WERI-Rb-1 (cell line): Measurements from ENCODE around the gene SLC12A6.
"Not testable (repeated sequence)": the region's sequence is repeated elsewhere in the genome, so short reads cannot be mapped to it uniquely, and the experiment has no call there.

Source experiments
- DNase-seq: peaks from one replicate; pipeline ENCODE4 v3.0.0-alpha.2; 2020
- H3K27ac ChIP-seq: fragments of 250-450 bp; sonication (Bioruptor Pico); 2 replicates; pipeline ENCODE4 v1.5.1; 2020; ENCODE audit warnings: mild to moderate bottlenecking, moderate library complexity
- H3K27me3 ChIP-seq: fragments of 250-450 bp; sonication (Bioruptor Pico); 2 replicates; pipeline ENCODE4 v1.5.1; 2021; ENCODE audit warnings: mild to moderate bottlenecking, low read depth, moderate library complexity; ENCODE audit not compliant: insufficient read depth, severe bottlenecking
- H3K36me3 ChIP-seq: fragments of 250-450 bp; sonication (Bioruptor Pico); 2 replicates; pipeline ENCODE4 v1.5.1; 2020; ENCODE audit warnings: mild to moderate bottlenecking, moderate library complexity
- H3K4me3 ChIP-seq: 2 replicates; pipeline ENCODE4 v1.5.1; 2011; ENCODE audit warnings: low read depth, mild to moderate bottlenecking, control low read depth, low read length
- H3K9me3 ChIP-seq: fragments of 250-450 bp; sonication (Bioruptor Pico); 2 replicates; pipeline ENCODE4 v1.5.1; 2021; ENCODE audit warnings: mild to moderate bottlenecking, moderate library complexity; ENCODE audit not compliant: severe bottlenecking
- TF ChIP-seq, protein P1 (sequence below): IDR thresholded peaks from 2 replicates; pipeline ENCODE4 v1.5.1; 2011; ENCODE audit warnings: low read depth, mild to moderate bottlenecking, control low read depth, inconsistent platforms, low read length

SLC12A6 gene

DNA sequence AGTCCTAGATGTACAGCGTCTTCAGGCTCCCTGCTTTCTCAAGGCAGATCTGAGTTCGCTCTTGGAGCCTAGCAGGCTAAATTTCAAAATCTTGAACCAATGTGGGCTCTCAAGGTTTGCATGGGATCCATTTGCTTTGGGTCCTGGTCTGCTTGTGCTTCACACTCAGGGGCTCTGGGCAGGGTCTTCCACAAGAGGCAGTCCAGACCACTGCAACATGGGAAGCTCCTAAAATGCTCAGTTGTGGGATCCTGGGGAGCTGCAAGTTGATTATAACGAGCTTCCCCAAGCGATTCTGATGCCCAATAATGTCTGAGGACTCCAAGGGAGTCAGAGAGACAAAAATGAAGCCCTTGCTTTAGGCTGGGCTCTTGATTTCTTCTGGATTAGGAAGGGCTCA is 12.2 kb upstream of the SLC12A6 start:
- H3K27me3 ChIP-seq, result no peaks in the 10 kb centered on the region
- H3K27ac ChIP-seq, result no peak overlapping the region
- no peak for DNase-seq
- TF ChIP-seq, protein P1, sequence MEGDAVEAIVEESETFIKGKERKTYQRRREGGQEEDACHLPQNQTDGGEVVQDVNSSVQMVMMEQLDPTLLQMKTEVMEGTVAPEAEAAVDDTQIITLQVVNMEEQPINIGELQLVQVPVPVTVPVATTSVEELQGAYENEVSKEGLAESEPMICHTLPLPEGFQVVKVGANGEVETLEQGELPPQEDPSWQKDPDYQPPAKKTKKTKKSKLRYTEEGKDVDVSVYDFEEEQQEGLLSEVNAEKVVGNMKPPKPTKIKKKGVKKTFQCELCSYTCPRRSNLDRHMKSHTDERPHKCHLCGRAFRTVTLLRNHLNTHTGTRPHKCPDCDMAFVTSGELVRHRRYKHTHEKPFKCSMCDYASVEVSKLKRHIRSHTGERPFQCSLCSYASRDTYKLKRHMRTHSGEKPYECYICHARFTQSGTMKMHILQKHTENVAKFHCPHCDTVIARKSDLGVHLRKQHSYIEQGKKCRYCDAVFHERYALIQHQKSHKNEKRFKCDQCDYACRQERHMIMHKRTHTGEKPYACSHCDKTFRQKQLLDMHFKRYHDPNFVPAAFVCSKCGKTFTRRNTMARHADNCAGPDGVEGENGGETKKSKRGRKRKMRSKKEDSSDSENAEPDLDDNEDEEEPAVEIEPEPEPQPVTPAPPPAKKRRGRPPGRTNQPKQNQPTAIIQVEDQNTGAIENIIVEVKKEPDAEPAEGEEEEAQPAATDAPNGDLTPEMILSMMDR, result no peak
- no peaks in the 10 kb centered on the region for H3K9me3 ChIP-seq
- no peaks in the 10 kb centered on the region for H3K36me3 ChIP-seq
- no peak overlapping the region for H3K4me3 ChIP-seq

DNA sequence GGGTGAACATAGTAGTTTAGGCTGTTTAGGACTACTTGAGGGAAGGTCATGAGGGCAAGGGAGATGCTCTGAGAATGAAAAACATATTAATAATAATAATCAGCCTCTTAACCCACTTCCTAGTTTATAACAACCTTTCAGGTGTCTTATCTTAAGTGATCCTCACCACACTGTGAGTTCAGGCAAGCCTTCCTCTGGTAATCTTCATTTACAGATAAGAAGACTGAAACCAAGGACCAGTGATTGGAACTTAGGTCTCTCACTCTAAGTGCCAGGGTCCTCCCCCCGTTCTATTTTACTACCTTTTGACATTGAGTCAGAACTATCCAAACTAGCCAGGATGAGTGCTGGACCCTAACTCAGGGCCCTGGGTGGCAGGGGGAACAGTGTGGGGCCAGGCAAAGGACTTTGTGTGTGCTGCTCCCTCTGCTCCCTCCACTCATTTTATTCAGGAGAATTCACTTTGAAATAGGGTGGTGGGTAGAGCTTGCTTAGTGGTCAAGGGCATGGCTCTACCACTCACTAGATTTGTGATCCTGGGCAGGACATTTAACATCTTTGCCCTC is 11.2 kb upstream of the SLC12A6 start:
- Histone ChIP-seq H3K9me3 (no peaks in the 10 kb centered on the region), H3K27ac (no peak overlapping the region), H3K36me3 (no peaks in the 10 kb centered on the region), H3K27me3 (no peaks in the 10 kb centered on the region), H3K4me3 (no peak overlapping the region)
- DNase-seq, result no peak
- TF ChIP-seq, protein P1, result no peak

DNA sequence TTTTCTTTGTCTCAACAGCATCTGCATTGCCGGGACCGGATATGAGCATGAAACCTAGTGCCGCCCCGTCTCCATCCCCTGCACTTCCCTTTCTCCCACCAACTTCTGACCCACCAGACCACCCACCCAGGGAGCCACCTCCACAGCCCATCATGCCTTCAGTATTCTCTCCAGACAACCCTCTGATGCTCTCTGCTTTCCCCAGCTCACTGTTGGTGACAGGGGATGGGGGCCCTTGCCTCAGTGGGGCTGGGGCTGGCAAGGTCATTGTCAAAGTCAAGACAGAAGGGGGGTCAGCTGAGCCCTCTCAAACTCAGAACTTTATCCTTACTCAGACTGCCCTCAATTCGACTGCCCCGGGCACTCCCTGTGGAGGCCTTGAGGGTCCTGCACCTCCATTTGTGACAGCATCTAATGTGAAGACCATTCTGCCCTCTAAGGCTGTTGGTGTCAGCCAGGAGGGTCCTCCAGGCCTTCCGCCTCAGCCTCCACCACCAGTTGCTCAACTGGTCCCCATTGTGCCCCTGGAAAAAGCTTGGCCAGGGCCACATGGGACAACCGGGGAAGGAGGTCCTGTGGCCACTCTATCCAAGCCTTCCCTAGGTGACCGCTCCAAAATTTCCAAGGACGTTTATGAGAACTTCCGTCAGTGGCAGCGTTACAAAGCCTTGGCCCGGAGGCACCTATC is 10.5 kb upstream of the SLC12A6 start:
- Histone ChIP-seq H3K4me3 (no peak overlapping the region), H3K36me3 (no peaks in the 10 kb centered on the region), H3K27me3 (no peaks in the 10 kb centered on the region), H3K27ac (no peak overlapping the region), H3K9me3 (no peaks in the 10 kb centered on the region)
- DNase-seq, result no peak
- TF ChIP-seq, protein P1, result no peak

DNA sequence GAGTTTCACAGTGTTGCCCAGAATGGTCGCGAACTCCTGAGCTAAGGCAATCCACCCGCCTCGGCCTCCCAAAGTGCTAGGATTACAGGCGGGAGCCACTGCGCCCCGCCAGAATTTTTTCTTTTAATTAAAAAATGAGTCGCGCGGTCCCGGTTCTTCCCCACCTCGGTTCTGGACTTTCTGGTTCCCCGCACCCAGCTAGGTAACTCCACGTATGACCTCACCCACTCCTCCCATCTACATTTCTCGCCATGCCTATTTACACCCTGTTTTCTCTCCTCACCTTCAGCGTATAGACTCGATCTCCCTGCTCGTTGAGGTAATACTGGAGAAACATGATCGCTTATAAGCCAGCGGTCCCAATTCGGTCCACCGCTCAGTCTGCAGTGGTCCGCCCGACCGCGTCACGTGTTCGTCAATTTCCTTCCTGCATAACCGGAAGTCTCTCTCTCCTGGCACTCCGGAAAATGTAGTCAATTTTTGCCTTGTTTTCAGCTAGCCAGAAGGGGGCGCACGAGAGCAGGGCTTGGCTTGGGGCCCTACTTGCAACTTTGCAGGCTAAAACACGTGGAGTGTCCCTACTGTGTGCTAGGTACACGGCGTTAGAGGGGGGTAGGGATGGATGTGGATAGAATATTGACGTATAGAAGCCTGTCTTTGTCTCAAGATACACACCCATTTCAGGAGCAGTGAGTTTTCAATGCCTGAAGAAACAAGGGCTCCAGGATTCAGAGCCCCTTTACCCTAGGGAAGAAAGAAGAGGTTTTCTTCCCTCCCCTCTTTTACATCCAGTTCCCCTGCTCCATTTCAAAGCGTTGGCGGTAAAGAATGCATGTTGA is 5.4 kb upstream of the SLC12A6 start, which contains the start of the genes NOP10 and NUTM1:
Gene NOP10, minus strand, starts transcription at position 400 of the 839 bp plus-strand sequence. Its CDS starts 63 bp downstream, at position 337.
Gene NUTM1, plus strand, starts transcription at position 579 of the 839 bp plus-strand sequence. CDS start 382 bp downstream, outside the sequence.
- H3K9me3 ChIP-seq, result no peaks in the 10 kb centered on the region
- H3K27ac ChIP-seq, result peak within 1 kb of the TSS; percentile 84
- peak within 1 kb of the TSS; percentile 76 for H3K4me3 ChIP-seq
- peaks cover 16% of the 10 kb centered on the region for H3K36me3 ChIP-seq
- TF ChIP-seq, protein P1, result peak; percentile 90
- DNase-seq, result peak; percentile 92
- H3K27me3 ChIP-seq, result no peaks in the 10 kb centered on the region

DNA sequence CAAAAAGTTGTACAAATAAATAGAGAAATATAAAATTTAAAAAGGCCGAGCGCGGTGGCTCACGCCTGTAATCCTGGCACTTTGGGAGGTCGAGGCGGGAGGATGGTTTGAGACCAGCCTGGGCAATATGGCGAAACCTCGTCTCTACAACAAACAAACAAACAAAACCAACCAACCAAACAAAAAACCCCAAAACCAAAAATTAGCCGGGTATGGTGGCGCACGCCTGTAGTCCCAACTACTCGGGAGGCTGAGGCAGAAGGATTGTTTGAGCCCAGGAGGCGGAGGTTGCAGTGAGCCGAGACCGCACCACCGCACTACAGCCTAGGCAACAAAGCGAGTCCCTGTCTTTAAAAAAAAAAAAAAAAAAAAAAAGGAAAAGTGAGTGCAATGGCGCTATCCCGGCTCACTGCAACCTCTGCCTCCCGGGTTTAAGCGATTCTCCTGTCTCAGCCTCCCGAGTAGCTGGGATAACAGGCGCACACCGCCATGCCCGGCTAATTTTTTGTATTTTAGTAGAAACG is 4.7 kb upstream of the SLC12A6 start:
- DNase-seq, H3K9me3 ChIP-seq, H3K27me3 ChIP-seq: not testable (repeated sequence)
- Histone ChIP-seq H3K36me3 (peaks cover 16% of the 10 kb centered on the region), H3K27ac (peak overlapping the region; percentile 84), H3K4me3 (peak overlapping the region; percentile 76)
